ENCODE data around the gene ATPAF2.

The ATPAF2 gene

GRCh38 chr17:17985153-17985552, 53.8 kb downstream of the ATPAF2 start:
- DNase-seq (ENCODE audit: low spot score), result no peak

GRCh38 chr17:17983776-17984175, 55.2 kb downstream of the ATPAF2 start:
- no peak for DNase-seq (ENCODE audit: low spot score)

GRCh38 chr17:17983376-17983775, 55.6 kb downstream of the ATPAF2 start:
- DNase-seq (ENCODE audit: low spot score), result no peak

GRCh38 chr17:17982801-17983200, 56.2 kb downstream of the ATPAF2 start:
- DNase-seq (ENCODE audit: low spot score), result no peak

- no peak for DNase-seq (ENCODE audit: low spot score)
These were observed 57.6 kb downstream of the ATPAF2 start for GRCh38 chr17:17981330-17981729.

GRCh38 chr17:17979778-17980177, 59.2 kb downstream of the ATPAF2 start:
- no peak for DNase-seq (ENCODE audit: low spot score)

- no peak for DNase-seq (ENCODE audit: low spot score)
These were observed 60.2 kb downstream of the ATPAF2 start for GRCh38 chr17:17978481-17979424.

- DNase-seq (ENCODE audit: low spot score), result no peak
These were observed 61.9 kb downstream of the ATPAF2 start for GRCh38 chr17:17976931-17977570.

GRCh38 chr17:17975436-17975835, 63.5 kb downstream of the ATPAF2 start:
- DNase-seq (ENCODE audit: low spot score), result no peak

GRCh38 chr17:17972952-17973254, 66.1 kb downstream of the ATPAF2 start:
- no peak for DNase-seq (ENCODE audit: low spot score)

GRCh38 chr17:17972126-17972951, 66.6 kb downstream of the ATPAF2 start, which contains the start of the genes DRC3 and TOM1L2:
Gene DRC3 (plus strand): TSS chr17:17972862. CDS start chr17:17977599, 4,737 bp downstream.
Gene TOM1L2 (minus strand): TSS chr17:17972400. CDS start chr17:17972313, 87 bp downstream.
- peak; percentile 100 for DNase-seq (ENCODE audit: low spot score)

- DNase-seq (ENCODE audit: low spot score), result peak; percentile 14
These were observed 67.4 kb downstream of the ATPAF2 start for GRCh38 chr17:17971431-17972125.

- DNase-seq (ENCODE audit: low spot score), result no peak
These were observed 68.1 kb downstream of the ATPAF2 start for GRCh38 chr17:17970699-17971430.

All from CD4-positive, alpha-beta T cell treated with Interleukin-6 at 100 ng/mL for 8 hours (primary cell).